DMS79 treated with DMSO at 0.1 percent for 48 hours (cell line): Measurements from ENCODE around the gene LEFTY2.
"Not testable (repeated sequence)": the region's sequence is repeated elsewhere in the genome, so short reads cannot be mapped to it uniquely, and the experiment has no call there.

Source experiments
- DNase-seq: peaks from one replicate; lab custom pipeline; 2025; lab: John Stamatoyannopoulos, UW

The LEFTY2 gene

GRCh38 chr1:225953315-225953714, 12.3 kb upstream of the LEFTY2 start:
- no peak for DNase-seq

- no peak for DNase-seq
Measured at GRCh38 chr1:225950905-225951497, 10.0 kb upstream of the LEFTY2 start.

GRCh38 chr1:225949041-225949440, 8.0 kb upstream of the LEFTY2 start:
- DNase-seq: no peak

GRCh38 chr1:225946803-225947202, 5.8 kb upstream of the LEFTY2 start:
- DNase-seq: no peak

GRCh38 chr1:225946082-225946620, 5.1 kb upstream of the LEFTY2 start:
- no peak for DNase-seq

GRCh38 chr1:225945564-225945963, 4.5 kb upstream of the LEFTY2 start:
- DNase-seq: no peak

- DNase-seq: no peak
Measured at GRCh38 chr1:225944951-225945350, 3.9 kb upstream of the LEFTY2 start.

- DNase-seq: no peak
Measured at GRCh38 chr1:225944387-225944786, 3.4 kb upstream of the LEFTY2 start.

GRCh38 chr1:225943582-225943981, 2.6 kb upstream of the LEFTY2 start:
- no peak for DNase-seq

- no peak for DNase-seq
Measured at GRCh38 chr1:225942574-225942973, 1.6 kb upstream of the LEFTY2 start.

GRCh38 chr1:225941942-225942222, 862 bp upstream of the LEFTY2 start:
- no peak for DNase-seq

- DNase-seq: no peak
Measured at GRCh38 chr1:225940385-225941151, 452 bp downstream of the LEFTY2 start.

GRCh38 chr1:225939939-225940310, 1.1 kb downstream of the LEFTY2 start:
- not testable (repeated sequence) for DNase-seq

GRCh38 chr1:225939097-225939938, 1.7 kb downstream of the LEFTY2 start:
- not testable (repeated sequence) for DNase-seq

- no peak for DNase-seq
Measured at GRCh38 chr1:225937048-225937968, 3.7 kb downstream of the LEFTY2 start.

- DNase-seq: no peak
Measured at GRCh38 chr1:225936523-225936922, 4.5 kb downstream of the LEFTY2 start.

GRCh38 chr1:225936086-225936485, 4.9 kb downstream of the LEFTY2 start:
- not testable (repeated sequence) for DNase-seq

- DNase-seq: no peak
Measured at GRCh38 chr1:225934711-225935110, 6.3 kb downstream of the LEFTY2 start.

- DNase-seq: no peak
Measured at GRCh38 chr1:225933072-225933471, 7.9 kb downstream of the LEFTY2 start.

- DNase-seq: no peak
Measured at GRCh38 chr1:225931270-225932136, 9.5 kb downstream of the LEFTY2 start.

GRCh38 chr1:225930566-225930965, 10.5 kb downstream of the LEFTY2 start:
- no peak for DNase-seq
